ENCODE results near the gene METTL13. TPM values are rescaled to one million over a fixed set of nuclear protein-coding genes. Genes with fewer than 3 reads are reported as not detected.

Gene METTL13
- total RNA-seq, 1 experiment from 2014 or later: 64.5 TPM

GRCh38 chr1:171739656-171740055, 41.8 kb upstream of the METTL13 start:
- no peak overlapping the region for H2BK20ac ChIP-seq (ENCODE audit: low read depth, low read length, poor library complexity, severe bottlenecking)
- H3K56ac ChIP-seq (ENCODE audit: insufficient read length, low read depth, low read length): no peak overlapping the region
- no peak overlapping the region for H2BK12ac ChIP-seq (ENCODE audit: insufficient read length, low read depth, low read length)
- H3K27ac Mint-ChIP-seq: no peak overlapping the region
- no CpG with 5 or more reads among the region's 2 CpGs for WGBS (ENCODE audit: extremely low coverage, insufficient read length, low lambda C conversion rate)
- DNase-seq: no peak
- no peak overlapping the region for H2BK5ac ChIP-seq (ENCODE audit: insufficient read length, low read length)
- H4K20me1 ChIP-seq (ENCODE audit: control insufficient read depth, insufficient read depth, insufficient read length): no peaks in the 10 kb centered on the region
- no peak overlapping the region for H2AK5ac ChIP-seq (ENCODE audit: insufficient read length, low read length)
- H2BK15ac ChIP-seq (ENCODE audit: low read depth, low read length): no peak overlapping the region
- H3K4me2 ChIP-seq (ENCODE audit: insufficient read depth, insufficient read length, low read length): no peak overlapping the region
- no peak overlapping the region for H2AFZ ChIP-seq (ENCODE audit: low read length)
- H4K8ac ChIP-seq (replicated peaks; ENCODE audit: insufficient read length, low read depth, low read length): no peak overlapping the region
- H4K5ac ChIP-seq (ENCODE audit: insufficient read length, low read depth, low read length): no peak overlapping the region
- H3K79me1 ChIP-seq (ENCODE audit: insufficient read depth, low read depth, low read length, poor library complexity, severe bottlenecking): no peaks in the 10 kb centered on the region
- no peak overlapping the region for H3K23ac ChIP-seq (ENCODE audit: insufficient read length, low read depth, low read length)
- no peaks in the 10 kb centered on the region for H3K79me2 ChIP-seq (ENCODE audit: insufficient read depth, low read length)
- H3K27me3 ChIP-seq (ENCODE audit: insufficient read depth, low read length): no peaks in the 10 kb centered on the region
- H3K4me1 ChIP-seq (ENCODE audit: insufficient read depth, low read length): no peaks in the 10 kb centered on the region
- no peak for TF ChIP-seq CTCF (conservative IDR thresholded peaks at IDR 0.05)
- no peak overlapping the region for H3K9ac ChIP-seq (ENCODE audit: extremely low read depth, insufficient read length, low read length)
- peaks cover 0 to 9% (median 0%) of the 10 kb centered on the region in 3 experiments; a peak in 2 of 7 replicates for H3K36me3 Mint-ChIP-seq (ENCODE audit: insufficient read depth in 1 of 3, low read depth in 3 of 3)
- H3K27me3 Mint-ChIP-seq (ENCODE audit: low read depth): no peaks in the 10 kb centered on the region
- no peak overlapping the region for H3K27ac ChIP-seq (ENCODE audit: insufficient read length, low read depth, low read length)
- H3K18ac ChIP-seq (ENCODE audit: insufficient read length, low read depth, low read length): no peak overlapping the region
- no peak overlapping the region for H3T11ph ChIP-seq (ENCODE audit: low read length)
- no peak overlapping the region for H3K4ac ChIP-seq (ENCODE audit: low read depth, low read length)
- peaks cover 25 to 34% of the 10 kb centered on the region in 2 experiments for H3K4me1 Mint-ChIP-seq
- no peak overlapping the region for H3K4me3 Mint-ChIP-seq
- H3K14ac ChIP-seq (ENCODE audit: insufficient read depth, low read length): no peak overlapping the region
- no peaks in the 10 kb centered on the region for H3K9me3 Mint-ChIP-seq
- peaks cover 11% of the 10 kb centered on the region for H3K23me2 ChIP-seq (ENCODE audit: insufficient read length, low read depth, low read length, poor library complexity, severe bottlenecking)
- no peaks in the 10 kb centered on the region for H3K9me3 ChIP-seq (ENCODE audit: control insufficient read depth, low read depth, low read length)
- no peak overlapping the region for H2BK120ac ChIP-seq (ENCODE audit: low read depth, low read length, poor library complexity, severe bottlenecking)
- no peak overlapping the region for H4K91ac ChIP-seq (ENCODE audit: insufficient read length, low read depth, low read length)
